Measurements from ENCODE around the gene CKMT2. TPM values are rescaled to one million over a fixed set of nuclear protein-coding genes. Genes with fewer than 3 reads are reported as not detected.
"Not testable (repeated sequence)": the region's sequence is repeated elsewhere in the genome, so short reads cannot be mapped to it uniquely, and the experiment has no call there.

Gene CKMT2
- total RNA-seq, 3 donors from 2014 or later, result 3.6 to 5.3 (median 3.7) TPM

GRCh38 chr5:81254886-81255559 is 21.9 kb downstream of the CKMT2 start:
- no peak for DNase-seq (ENCODE audit: low spot score in 2 of 2)
- no peak for TF ChIP-seq POLR2AphosphoS5 (IDR thresholded peaks at IDR 0.05)
- no peak for TF ChIP-seq POLR2A (IDR thresholded peaks at IDR 0.05)
- TF ChIP-seq, protein P1, sequence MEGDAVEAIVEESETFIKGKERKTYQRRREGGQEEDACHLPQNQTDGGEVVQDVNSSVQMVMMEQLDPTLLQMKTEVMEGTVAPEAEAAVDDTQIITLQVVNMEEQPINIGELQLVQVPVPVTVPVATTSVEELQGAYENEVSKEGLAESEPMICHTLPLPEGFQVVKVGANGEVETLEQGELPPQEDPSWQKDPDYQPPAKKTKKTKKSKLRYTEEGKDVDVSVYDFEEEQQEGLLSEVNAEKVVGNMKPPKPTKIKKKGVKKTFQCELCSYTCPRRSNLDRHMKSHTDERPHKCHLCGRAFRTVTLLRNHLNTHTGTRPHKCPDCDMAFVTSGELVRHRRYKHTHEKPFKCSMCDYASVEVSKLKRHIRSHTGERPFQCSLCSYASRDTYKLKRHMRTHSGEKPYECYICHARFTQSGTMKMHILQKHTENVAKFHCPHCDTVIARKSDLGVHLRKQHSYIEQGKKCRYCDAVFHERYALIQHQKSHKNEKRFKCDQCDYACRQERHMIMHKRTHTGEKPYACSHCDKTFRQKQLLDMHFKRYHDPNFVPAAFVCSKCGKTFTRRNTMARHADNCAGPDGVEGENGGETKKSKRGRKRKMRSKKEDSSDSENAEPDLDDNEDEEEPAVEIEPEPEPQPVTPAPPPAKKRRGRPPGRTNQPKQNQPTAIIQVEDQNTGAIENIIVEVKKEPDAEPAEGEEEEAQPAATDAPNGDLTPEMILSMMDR (IDR thresholded peaks at IDR 0.05), result no peak
- no peaks in the 10 kb centered on the region for H3K36me3 ChIP-seq
- intact Hi-C loops (cut with DNase I; ENCODE audit: low total_unique reads), result no loop called here
- H3K27ac ChIP-seq, result no peak overlapping the region
- no peak overlapping the region for H3K4me3 ChIP-seq
- H3K4me1 ChIP-seq, result no peaks in the 10 kb centered on the region
- H3K9me3 ChIP-seq, result no peaks in the 10 kb centered on the region
- H3K27me3 ChIP-seq, result no peaks in the 10 kb centered on the region

- Histone ChIP-seq H3K36me3 (no peaks in the 10 kb centered on the region), H3K27ac (no peak overlapping the region), H3K27me3 (no peaks in the 10 kb centered on the region), H3K4me3 (no peak overlapping the region), H3K9me3 (no peaks in the 10 kb centered on the region), H3K4me1 (no peaks in the 10 kb centered on the region)
- TF ChIP-seq POLR2A (IDR thresholded peaks at IDR 0.05) (no peak), POLR2AphosphoS5 (IDR thresholded peaks at IDR 0.05) (no peak)
- DNase-seq (ENCODE audit: low spot score in 2 of 2), result no peak
- intact Hi-C loops (cut with DNase I; ENCODE audit: low total_unique reads), result no loop called here
Observed at GRCh38 chr5:81256766-81257165, 23.6 kb downstream of the CKMT2 start.

GRCh38 chr5:81262796-81263195 is 29.7 kb downstream of the CKMT2 start:
- DNase-seq (ENCODE audit: low spot score in 2 of 2); intact Hi-C loops (cut with DNase I; ENCODE audit: low total_unique reads); H3K4me3 ChIP-seq; H3K27ac ChIP-seq; H3K27me3 ChIP-seq; H3K36me3 ChIP-seq; H3K4me1 ChIP-seq; H3K9me3 ChIP-seq: not testable (repeated sequence)

GRCh38 chr5:81265101-81265500 is 32.0 kb downstream of the CKMT2 start:
- Histone ChIP-seq H3K9me3 (no peaks in the 10 kb centered on the region), H3K27ac (no peak overlapping the region), H3K36me3 (no peaks in the 10 kb centered on the region), H3K27me3 (no peaks in the 10 kb centered on the region), H3K4me3 (no peak overlapping the region), H3K4me1 (no peaks in the 10 kb centered on the region)
- intact Hi-C loops (cut with DNase I; ENCODE audit: low total_unique reads), result no loop called here
- TF ChIP-seq, protein P1 (IDR thresholded peaks at IDR 0.05), result no peak
- TF ChIP-seq POLR2A (IDR thresholded peaks at IDR 0.05) (no peak), POLR2AphosphoS5 (IDR thresholded peaks at IDR 0.05) (no peak)
- DNase-seq (ENCODE audit: low spot score in 2 of 2), result no peak

DNA sequence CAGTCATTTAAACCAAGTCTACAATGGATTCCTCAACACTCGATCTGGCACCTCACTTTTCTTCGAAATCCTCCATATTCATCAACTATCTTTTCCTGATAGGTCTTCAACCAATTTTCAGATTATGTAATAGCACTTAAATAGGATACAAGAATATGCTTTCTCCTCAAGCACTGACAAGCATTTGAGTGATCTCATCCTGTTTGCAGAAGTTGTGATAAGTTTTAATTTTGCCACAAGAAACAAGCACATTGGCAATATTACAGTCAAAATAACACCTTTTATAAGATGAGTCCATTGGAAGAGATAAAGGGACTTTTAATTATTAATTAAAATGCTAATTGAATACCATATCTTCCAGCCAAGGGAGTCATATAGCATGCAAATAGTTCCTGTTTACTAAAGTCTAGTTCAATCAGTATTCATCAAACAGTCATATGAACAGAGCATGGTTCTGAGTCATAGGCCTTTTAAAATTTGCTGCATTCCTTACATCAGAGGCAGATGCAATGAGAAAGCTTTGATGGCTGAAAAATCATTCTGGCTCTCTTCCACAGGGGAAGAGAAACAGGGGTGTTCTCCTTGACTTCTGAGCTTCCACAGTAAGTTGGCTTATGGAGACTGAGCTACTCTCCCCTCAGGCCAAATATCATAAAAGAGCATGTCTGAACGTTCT is 35.5 kb downstream of the CKMT2 start:
- TF ChIP-seq POLR2AphosphoS5 (IDR thresholded peaks at IDR 0.05) (no peak), POLR2A (IDR thresholded peaks at IDR 0.05) (no peak)
- TF ChIP-seq, protein P1 (IDR thresholded peaks at IDR 0.05), result no peak
- DNase-seq (ENCODE audit: low spot score in 2 of 2), result no peak
- Histone ChIP-seq H3K36me3 (no peaks in the 10 kb centered on the region), H3K27ac (peak overlapping the region in 1 of 2 donors; percentile 20), H3K4me1 (no peaks in the 10 kb centered on the region), H3K9me3 (peaks cover 0 to 15% of the 10 kb centered on the region in 2 donors), H3K4me3 (no peak overlapping the region), H3K27me3 (no peaks in the 10 kb centered on the region)
- intact Hi-C loops (cut with DNase I; ENCODE audit: low total_unique reads), result no loop called here

- H3K4me1 ChIP-seq, result no peaks in the 10 kb centered on the region
- H3K4me3 ChIP-seq, result no peak overlapping the region
- DNase-seq (ENCODE audit: low spot score in 2 of 2), result no peak
- peaks cover 3 to 18% of the 10 kb centered on the region in 2 donors for H3K9me3 ChIP-seq
- H3K27ac ChIP-seq, result no peak overlapping the region
- intact Hi-C loops (cut with DNase I; ENCODE audit: low total_unique reads), result no loop called here
- no peaks in the 10 kb centered on the region for H3K36me3 ChIP-seq
- H3K27me3 ChIP-seq, result no peaks in the 10 kb centered on the region
- no peak for TF ChIP-seq POLR2AphosphoS5 (IDR thresholded peaks at IDR 0.05)
- no peak for TF ChIP-seq POLR2A (IDR thresholded peaks at IDR 0.05)
- TF ChIP-seq, protein P1 (IDR thresholded peaks at IDR 0.05), result no peak
Observed at GRCh38 chr5:81269751-81270393, 36.8 kb downstream of the CKMT2 start.

DNA sequence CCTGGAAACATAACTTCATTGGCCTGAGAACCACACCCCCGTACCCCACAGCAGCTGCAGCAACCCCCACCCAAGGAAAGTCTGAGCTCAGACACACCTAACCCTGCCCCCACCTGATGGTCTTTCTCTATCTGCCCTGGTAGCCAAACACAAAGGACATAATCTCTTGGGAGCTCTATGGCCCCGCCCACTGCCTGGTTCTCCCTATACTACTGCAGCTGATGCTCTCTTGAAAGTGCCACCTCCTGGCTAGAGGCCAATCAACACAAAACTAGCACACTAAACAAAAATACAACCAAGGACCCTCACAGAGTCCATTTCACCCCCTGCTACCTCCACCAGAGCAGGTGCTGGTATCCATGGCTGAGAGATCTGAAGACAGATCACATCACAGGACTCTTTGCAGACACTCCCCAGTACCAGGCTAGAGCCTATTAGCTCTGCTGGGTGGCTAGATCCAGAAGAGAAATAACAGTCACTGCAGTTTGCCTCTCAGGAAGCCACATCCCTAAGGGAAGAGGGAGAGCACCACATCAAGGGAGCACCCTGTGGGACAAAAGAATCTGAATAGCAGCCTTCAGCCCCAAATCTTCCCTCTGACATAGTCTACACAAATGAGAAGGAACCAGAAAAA is 37.4 kb downstream of the CKMT2 start:
- H3K4me3 ChIP-seq; H3K27ac ChIP-seq; H3K4me1 ChIP-seq; H3K27me3 ChIP-seq; intact Hi-C loops (cut with DNase I; ENCODE audit: low total_unique reads); H3K36me3 ChIP-seq; DNase-seq (ENCODE audit: low spot score in 2 of 2): not testable (repeated sequence)
- H3K9me3 ChIP-seq, result peaks cover 6 to 19% of the 10 kb centered on the region in 2 donors

All from breast epithelium (tissue), 4 donors.